Adrenal gland (tissue), 12 donors: ENCODE results near the gene BCL11A. TPM values are rescaled to one million over a fixed set of nuclear protein-coding genes. Genes with fewer than 3 reads are reported as not detected.

ENCODE experiments used
- DNase-seq, 7 donors: peaks; one replicate each; pipeline ENCODE4 v3.0.0-alpha.2; 2019 to 2020
- H3K27ac ChIP-seq, 5 donors: fragments of 200-600 bp; sonication (generic) in 4 of 5; 1 replicate in 3 of 5; 2 replicates in 2 of 5; pipeline versions ENCODE4 v1.5.1 to v1.8.0; 2016 to 2020; ENCODE audit warnings: mild to moderate bottlenecking in 1 of 5
- H3K27me3 ChIP-seq: fragments of 200-600 bp; 2 replicates; pipeline ENCODE4 v1.8.0; 2021
- H3K36me3 ChIP-seq, 2 donors: fragments of 200-600 bp; replicated peaks in 1 of 2; 1 replicate in 1 of 2; 2 replicates in 1 of 2; pipeline versions ENCODE4 v1.5.1 to v1.8.0; 2018 to 2022
- H3K4me1 ChIP-seq, 2 donors: fragments of 200-600 bp; replicated peaks in 1 of 2; 1 replicate in 1 of 2; 2 replicates in 1 of 2; pipeline versions ENCODE4 v1.5.1 to v1.8.0; 2018 to 2021
- H3K4me3 ChIP-seq, 4 donors: fragments of 200-600 bp; sonication (generic) in 3 of 4; one replicate each; pipeline ENCODE4 v1.5.1; 2016 to 2018
- H3K9me3 ChIP-seq, 3 donors: fragments of 200-600 bp; sonication (generic) in 1 of 3; replicated peaks in 1 of 3; 1 replicate in 2 of 3; 2 replicates in 1 of 3; pipeline versions ENCODE4 v1.5.1 to v1.8.0; 2016 to 2021
- POLR2A ChIP-seq, 2 donors: fragments of 450-650 bp; IDR thresholded peaks; one replicate each; pipeline ENCODE4 v1.6.1; 2017; ENCODE audit warnings: antibody characterized with exemption in 2 of 2, mild to moderate bottlenecking in 2 of 2, moderate library complexity in 1 of 2
- WGBS, 4 donors: extraction: QIAGEN DNeasy Blood & Tissue Kit in 2 of 4; methylation state at CpG; one replicate each; pipeline versions ENCODE4 v1.1.5 to v1.1.7; 2013 to 2017; 5-methylcytosine and 5-hydroxymethylcytosine counted together
- intact Hi-C, 2 donors: fragments of 100-400 bp; cut with DNase I; formaldehyde crosslinking; loops; one replicate each; pipeline versions ENCODE4 v1.14.1 to v1.15.0; 2022 to 2023
- polyA plus RNA-seq, 3 donors: library from polyadenylated mRNA; stranded (reverse); fragments of 200-250 nt in 2 of 3; fragments of 350-450 nt in 1 of 3; fragmentation: Illumina TruSeq in 1 of 3; extraction: RNeasy Lipid Tissue Mini Kit (QIAGEN cat#74804) in 1 of 3; gene quantifications; one replicate each; pipeline ENCODE4 v1.2.3, GENCODE V29; 2013 to 2014
- total RNA-seq, 9 donors: library from RNA; depleted of rRNA in 4 of 9; stranded (reverse); fragments of >200 nt in 4 of 9; fragments of 120-200 nt in 1 of 9; fragmentation: NEBNext Ultra II Directional in 1 of 9; extraction: Animal tissue kit (Norgen Biotek cat#: 25700) in 1 of 9; gene quantifications; one replicate each; pipeline versions ENCODE4 v1.1.0 to v1.2.4, GENCODE V29; 2013 to 2023
- TF ChIP-seq, protein P1 (sequence below), 6 experiments: fragments of 450-650 bp in 4 of 6; fragments of 200-600 bp in 2 of 6; sonication (generic) in 1 of 6; IDR thresholded peaks; 1 replicate in 5 of 6; 2 replicates in 1 of 6; pipeline versions ENCODE4 v1.5.1 to v1.8.0; 2016 to 2021; ENCODE audit warnings: antibody characterized with exemption in 6 of 6, mild to moderate bottlenecking in 2 of 6, moderate library complexity in 1 of 6
- donor health status: healthy with polysubstance abuse.
- donor health status: Bipolar disorder and iron deficiency.
- donor health status: DM: yes; HTN: yes; CAD: no.
- donor health status: DM: no; HTN: no; CAD: no.
- donor health status: DM: no; HTN: no; CAD: no.
- donor health status: DM: yes; HTN: yes; CAD: no.

Gene BCL11A
- total and polyA plus RNA-seq, 12 donors: 2.9 to 16.7 (median 5.3) TPM

DNA sequence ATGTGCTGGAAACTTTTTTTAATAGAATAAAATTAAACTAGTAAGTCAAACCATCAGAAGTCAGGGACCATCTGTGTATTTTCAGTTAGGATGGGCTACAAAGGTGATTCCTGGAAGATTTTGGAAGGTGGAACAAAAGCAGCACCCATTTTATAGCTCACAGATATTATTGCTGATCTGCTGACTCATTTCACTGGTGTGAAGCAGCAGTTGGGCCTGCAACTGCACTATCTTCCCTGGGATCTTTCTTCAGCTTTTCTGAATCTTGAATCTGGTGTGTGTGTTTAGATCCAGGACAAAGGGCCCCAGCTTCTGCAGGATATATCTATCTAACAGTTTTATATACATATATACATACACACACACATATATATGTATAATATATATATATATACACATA lies 35.6 kb upstream of the BCL11A start:
- Histone ChIP-seq H3K27me3 (peaks cover 2% of the 10 kb centered on the region), H3K27ac (no peak overlapping the region), H3K36me3 (no peaks in the 10 kb centered on the region), H3K9me3 (peaks cover 0 to 10% (median 0%) of the 10 kb centered on the region in 3 donors), H3K4me3 (no peak overlapping the region), H3K4me1 (no peaks in the 10 kb centered on the region)
- DNase-seq: no peak
- intact Hi-C loops: loop anchor here in 1 of 2 donors (10.0 kb wide), 3 partner anchors 1564 to 2004 kb away; no protein-coding TSS in a partner anchor
- no peak for TF ChIP-seq POLR2A (IDR thresholded peaks at IDR 0.05)
- TF ChIP-seq, protein P1, sequence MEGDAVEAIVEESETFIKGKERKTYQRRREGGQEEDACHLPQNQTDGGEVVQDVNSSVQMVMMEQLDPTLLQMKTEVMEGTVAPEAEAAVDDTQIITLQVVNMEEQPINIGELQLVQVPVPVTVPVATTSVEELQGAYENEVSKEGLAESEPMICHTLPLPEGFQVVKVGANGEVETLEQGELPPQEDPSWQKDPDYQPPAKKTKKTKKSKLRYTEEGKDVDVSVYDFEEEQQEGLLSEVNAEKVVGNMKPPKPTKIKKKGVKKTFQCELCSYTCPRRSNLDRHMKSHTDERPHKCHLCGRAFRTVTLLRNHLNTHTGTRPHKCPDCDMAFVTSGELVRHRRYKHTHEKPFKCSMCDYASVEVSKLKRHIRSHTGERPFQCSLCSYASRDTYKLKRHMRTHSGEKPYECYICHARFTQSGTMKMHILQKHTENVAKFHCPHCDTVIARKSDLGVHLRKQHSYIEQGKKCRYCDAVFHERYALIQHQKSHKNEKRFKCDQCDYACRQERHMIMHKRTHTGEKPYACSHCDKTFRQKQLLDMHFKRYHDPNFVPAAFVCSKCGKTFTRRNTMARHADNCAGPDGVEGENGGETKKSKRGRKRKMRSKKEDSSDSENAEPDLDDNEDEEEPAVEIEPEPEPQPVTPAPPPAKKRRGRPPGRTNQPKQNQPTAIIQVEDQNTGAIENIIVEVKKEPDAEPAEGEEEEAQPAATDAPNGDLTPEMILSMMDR (IDR thresholded peaks at IDR 0.05): no peak

DNA sequence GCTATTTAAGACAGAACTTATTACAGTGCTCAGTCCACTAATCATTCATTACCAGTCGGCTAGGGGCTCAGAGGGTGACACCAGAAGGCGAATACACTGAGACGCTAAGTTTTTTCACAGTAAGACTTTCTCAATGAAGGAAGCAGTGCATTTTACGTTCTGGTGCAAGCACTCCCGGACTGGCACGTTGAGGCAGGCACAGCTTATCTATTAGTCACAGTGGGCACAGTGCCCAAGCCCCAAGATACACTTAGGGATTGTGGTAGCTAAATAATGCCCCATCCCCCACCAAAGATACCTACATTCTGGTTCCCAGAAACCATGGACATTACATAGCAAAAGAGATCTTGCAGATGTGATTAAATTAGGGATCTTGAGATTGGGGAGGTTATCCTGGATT lies 32.6 kb upstream of the BCL11A start:
- intact Hi-C loops: loop anchor here in 1 of 2 donors (10.0 kb wide), 3 partner anchors 1561 to 2001 kb away; no protein-coding TSS in a partner anchor
- peaks cover 2 to 9% of the 10 kb centered on the region in 2 donors for H3K4me1 ChIP-seq
- peaks cover 8% of the 10 kb centered on the region for H3K27me3 ChIP-seq
- no peak overlapping the region for H3K27ac ChIP-seq
- WGBS, 4 donors: 59 to 85% (median 70%) methylated on average over 6 of the region's 6 CpGs
- H3K4me3 ChIP-seq: no peak overlapping the region
- no peak for DNase-seq
- H3K9me3 ChIP-seq: no peaks in the 10 kb centered on the region
- TF ChIP-seq, protein P1 (IDR thresholded peaks at IDR 0.05): no peak
- TF ChIP-seq POLR2A (IDR thresholded peaks at IDR 0.05): no peak
- no peaks in the 10 kb centered on the region for H3K36me3 ChIP-seq

DNA sequence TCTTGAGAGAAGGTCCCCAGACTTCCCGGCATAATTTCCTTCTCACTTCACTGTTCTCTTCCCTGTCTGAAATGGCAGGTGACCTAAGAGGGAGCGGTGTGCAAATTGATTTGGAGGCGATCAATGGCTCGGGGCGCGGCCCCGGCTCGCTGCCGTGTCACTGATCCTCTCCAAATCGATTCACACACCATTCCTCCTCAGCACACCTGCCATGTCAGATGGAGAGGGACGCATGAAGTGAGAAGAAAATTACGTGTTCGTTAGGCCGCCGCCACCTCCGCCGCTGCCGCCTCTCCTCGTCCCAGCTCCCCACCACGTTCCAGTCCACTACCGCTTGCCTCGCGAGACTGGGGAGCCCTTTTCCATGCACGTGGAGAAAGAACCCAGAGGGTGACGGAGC lies 31.8 kb upstream of the BCL11A start:
- TF ChIP-seq POLR2A (IDR thresholded peaks at IDR 0.05): no peak
- TF ChIP-seq, protein P1 (IDR thresholded peaks at IDR 0.05): no peak
- peaks cover 8% of the 10 kb centered on the region for H3K27me3 ChIP-seq
- no peaks in the 10 kb centered on the region for H3K36me3 ChIP-seq
- H3K9me3 ChIP-seq: no peaks in the 10 kb centered on the region
- DNase-seq: no peak
- H3K4me3 ChIP-seq: no peak overlapping the region
- no peak overlapping the region for H3K27ac ChIP-seq
- intact Hi-C loops: loop anchor here in 1 of 2 donors (10.0 kb wide), 3 partner anchors 1560 to 2000 kb away; no protein-coding TSS in a partner anchor
- peaks cover 2 to 9% of the 10 kb centered on the region in 2 donors for H3K4me1 ChIP-seq
- WGBS, 4 donors: 91 to 95% (median 94%) methylated on average over 25 of the region's 25 CpGs

DNA sequence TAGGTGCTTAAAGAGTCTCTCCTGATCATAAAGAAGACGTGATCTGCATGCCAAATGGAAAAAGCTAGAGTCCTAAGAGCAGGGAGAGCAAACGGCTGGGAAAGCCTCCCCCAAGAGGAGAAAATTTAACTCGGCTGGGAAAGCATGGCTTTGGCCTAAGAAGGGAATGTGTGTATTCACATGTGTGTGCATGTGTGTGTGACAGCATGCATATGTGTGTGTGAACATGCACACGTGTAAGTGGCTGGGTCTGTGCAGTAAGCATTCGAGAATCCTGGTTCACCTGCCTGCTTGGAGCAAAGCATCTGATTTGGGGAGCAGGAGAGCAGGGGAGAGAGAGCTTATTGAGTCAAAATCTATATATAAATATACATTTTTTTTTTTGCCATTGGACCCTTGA lies 30.1 kb upstream of the BCL11A start:
- no peak for DNase-seq
- H3K9me3 ChIP-seq: no peaks in the 10 kb centered on the region
- TF ChIP-seq, protein P1 (IDR thresholded peaks at IDR 0.05): no peak
- no peak for TF ChIP-seq POLR2A (IDR thresholded peaks at IDR 0.05)
- intact Hi-C loops: loop anchor here in 1 of 2 donors (10.0 kb wide), 3 partner anchors 1559 to 1999 kb away; no protein-coding TSS in a partner anchor
- peaks cover 2 to 9% of the 10 kb centered on the region in 2 donors for H3K4me1 ChIP-seq
- H3K36me3 ChIP-seq: no peaks in the 10 kb centered on the region
- 48 to 67% (median 57%) methylated on average over 5 of the region's 5 CpGs for WGBS, 4 donors
- H3K4me3 ChIP-seq: no peak overlapping the region
- H3K27me3 ChIP-seq: peaks cover 8% of the 10 kb centered on the region
- H3K27ac ChIP-seq: no peak overlapping the region
